IgD-negative memory B cell (primary cell): ENCODE measurements around the gene DCAF10. TPM values are rescaled to one million over a fixed set of nuclear protein-coding genes. Genes with fewer than 3 reads are reported as not detected.

Experiments
- polyA plus RNA-seq: library from polyadenylated mRNA; unstranded; fragments of 300-500 nt; fragmentation: Illumina TruSeq; gene quantifications from one replicate; pipeline ENCODE4 v1.2.3, GENCODE V29; 2021

DCAF10 gene
- polyA plus RNA-seq, 1 donor from 2014 or later: 29.3 TPM

Other genes starting within 250 kb of the DCAF10 start
- 15.1 TPM for gene FBXO10, start 224.4 kb upstream of the DCAF10 start, polyA plus RNA-seq
- gene TOMM5, start 208.2 kb upstream of the DCAF10 start, polyA plus RNA-seq: 166 TPM
- not detected for gene FRMPD1, start 149.8 kb upstream of the DCAF10 start, polyA plus RNA-seq
- 20.0 TPM for gene TRMT10B, start 47.0 kb upstream of the DCAF10 start, polyA plus RNA-seq
- gene EXOSC3, start 15.7 kb upstream of the DCAF10 start, polyA plus RNA-seq: 36.5 TPM
- 13.1 TPM for gene SLC25A51, start 103.3 kb downstream of the DCAF10 start, polyA plus RNA-seq